IPS DF 6.9 (cell line): ENCODE measurements around the gene CD200.
"Not testable (repeated sequence)": the region's sequence is repeated elsewhere in the genome, so short reads cannot be mapped to it uniquely, and the experiment has no call there.

ENCODE experiments used
- DNase-seq: peaks from one replicate; pipeline ENCODE4 v3.0.0-alpha.2; 2013; ENCODE audit warnings: low read depth, low spot score
- H3K27ac ChIP-seq: one replicate; pipeline ENCODE4 v1.5.1; 2013; ENCODE audit warnings: low read length, control low read depth
- H3K27me3 ChIP-seq: 2 replicates; pipeline ENCODE4 v1.6.1; 2013; ENCODE audit warnings: mild to moderate bottlenecking, low read length; ENCODE audit not compliant: control insufficient read depth, insufficient read depth
- H3K36me3 ChIP-seq: 2 replicates; pipeline ENCODE4 v1.6.1; 2013; ENCODE audit warnings: low read length; ENCODE audit not compliant: control insufficient read depth, insufficient read depth
- H3K4me1 ChIP-seq: 2 replicates; pipeline ENCODE4 v1.6.1; 2013; ENCODE audit warnings: low read length; ENCODE audit not compliant: control insufficient read depth, insufficient read depth
- H3K4me3 ChIP-seq: 2 replicates; pipeline ENCODE4 v1.5.1; 2013; ENCODE audit warnings: mild to moderate bottlenecking, low read length
- H3K9me3 ChIP-seq: 2 replicates; pipeline ENCODE4 v1.6.1; 2013; ENCODE audit warnings: low read length, inconsistent platforms; ENCODE audit not compliant: control insufficient read depth, insufficient read depth
- WGBS: extraction: QIAGEN DNeasy Blood & Tissue Kit; methylation state at CpG from one replicate; pipeline ENCODE4 v1.1.7; 2013; ENCODE audit warnings: mixed read lengths, missing lambda C conversion rate; ENCODE audit not compliant: insufficient read length, insufficient coverage; 5-methylcytosine and 5-hydroxymethylcytosine counted together

The CD200 gene

GRCh38 chr3:112399554-112399953 is 66.6 kb downstream of the CD200 start:
- WGBS, result no CpG with 5 or more reads among the region's 6 CpGs
- H3K36me3 ChIP-seq, H3K4me3 ChIP-seq, H3K4me1 ChIP-seq, H3K27me3 ChIP-seq, H3K27ac ChIP-seq, H3K9me3 ChIP-seq, DNase-seq: not testable (repeated sequence)

DNA sequence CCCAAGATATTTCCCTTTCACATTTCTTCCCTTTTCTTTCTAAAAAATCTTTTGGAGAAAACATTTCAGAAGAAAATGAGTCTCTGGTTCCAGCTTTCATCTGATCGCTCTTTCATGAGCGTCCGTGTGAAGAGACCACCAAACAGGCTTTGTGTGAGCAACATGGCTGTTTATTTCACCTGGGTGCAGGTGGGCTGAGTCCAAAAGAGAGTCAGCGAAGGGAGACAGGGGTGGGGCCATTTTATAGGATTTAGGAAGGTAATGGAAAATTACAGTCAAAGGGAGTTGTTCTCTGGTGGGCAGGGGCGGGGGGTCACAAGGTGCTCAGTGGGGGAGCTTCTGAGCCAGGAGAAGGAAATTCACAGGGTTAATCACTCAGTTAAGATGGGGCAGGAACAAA is 67.4 kb downstream of the CD200 start:
- not testable (repeated sequence) for H3K27me3 ChIP-seq

DNA sequence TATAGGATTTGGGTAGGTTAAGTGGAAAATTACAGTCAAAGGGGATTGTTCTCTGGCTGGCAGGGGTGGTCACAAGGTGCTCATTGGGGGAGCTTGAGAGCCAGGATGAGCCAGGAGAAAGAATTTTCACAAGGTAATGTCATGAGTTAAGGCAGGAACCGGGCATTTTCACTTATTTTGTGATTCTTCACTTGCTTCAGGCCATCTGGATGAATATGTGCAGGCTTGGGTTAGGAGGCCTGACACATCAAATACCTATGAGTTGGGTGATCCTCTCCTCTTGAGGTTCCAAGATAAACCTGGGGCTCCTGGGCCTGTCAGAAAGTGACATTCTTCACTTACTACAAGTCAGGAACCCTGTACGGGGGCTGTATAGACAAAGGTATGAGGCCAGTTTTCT is 68.7 kb downstream of the CD200 start:
- WGBS, result no CpG with 5 or more reads among the region's 2 CpGs
- no peaks in the 10 kb centered on the region for H3K27me3 ChIP-seq
- H3K27ac ChIP-seq, result no peak overlapping the region
- H3K4me3 ChIP-seq, result no peak overlapping the region
- no peaks in the 10 kb centered on the region for H3K9me3 ChIP-seq
- no peaks in the 10 kb centered on the region for H3K36me3 ChIP-seq
- no peak for DNase-seq
- H3K4me1 ChIP-seq, result peaks cover 6% of the 10 kb centered on the region

More for the DNA sequence above, 67.4 kb downstream of the CD200 start:
- H3K4me3 ChIP-seq, H3K4me1 ChIP-seq, H3K27ac ChIP-seq, DNase-seq, H3K36me3 ChIP-seq, H3K9me3 ChIP-seq: not testable (repeated sequence)
- no CpG with 5 or more reads among the region's 5 CpGs for WGBS

- no peak overlapping the region for H3K27ac ChIP-seq
- no peak for DNase-seq
- H3K36me3 ChIP-seq, result no peaks in the 10 kb centered on the region
- H3K4me1 ChIP-seq, result peaks cover 6% of the 10 kb centered on the region
- H3K4me3 ChIP-seq, result no peak overlapping the region
- no peaks in the 10 kb centered on the region for H3K27me3 ChIP-seq
- H3K9me3 ChIP-seq, result no peaks in the 10 kb centered on the region
- no CpG with 5 or more reads among the region's 2 CpGs for WGBS
Observed at GRCh38 chr3:112403103-112403502, 70.1 kb downstream of the CD200 start.

GRCh38 chr3:112404924-112405549 is 72.1 kb downstream of the CD200 start:
- H3K9me3 ChIP-seq, H3K4me1 ChIP-seq, H3K27ac ChIP-seq, H3K4me3 ChIP-seq, DNase-seq, H3K27me3 ChIP-seq, H3K36me3 ChIP-seq: not testable (repeated sequence)
- WGBS, result no CpG with 5 or more reads among the region's 5 CpGs

GRCh38 chr3:112405845-112406244 is 72.9 kb downstream of the CD200 start:
- DNase-seq, result no peak
- Histone ChIP-seq H3K27ac (no peak overlapping the region), H3K36me3 (no peaks in the 10 kb centered on the region), H3K9me3 (no peaks in the 10 kb centered on the region), H3K27me3 (no peaks in the 10 kb centered on the region), H3K4me3 (no peak overlapping the region), H3K4me1 (peaks cover 2% of the 10 kb centered on the region)
- WGBS, result no CpG with 5 or more reads among the region's 4 CpGs

DNA sequence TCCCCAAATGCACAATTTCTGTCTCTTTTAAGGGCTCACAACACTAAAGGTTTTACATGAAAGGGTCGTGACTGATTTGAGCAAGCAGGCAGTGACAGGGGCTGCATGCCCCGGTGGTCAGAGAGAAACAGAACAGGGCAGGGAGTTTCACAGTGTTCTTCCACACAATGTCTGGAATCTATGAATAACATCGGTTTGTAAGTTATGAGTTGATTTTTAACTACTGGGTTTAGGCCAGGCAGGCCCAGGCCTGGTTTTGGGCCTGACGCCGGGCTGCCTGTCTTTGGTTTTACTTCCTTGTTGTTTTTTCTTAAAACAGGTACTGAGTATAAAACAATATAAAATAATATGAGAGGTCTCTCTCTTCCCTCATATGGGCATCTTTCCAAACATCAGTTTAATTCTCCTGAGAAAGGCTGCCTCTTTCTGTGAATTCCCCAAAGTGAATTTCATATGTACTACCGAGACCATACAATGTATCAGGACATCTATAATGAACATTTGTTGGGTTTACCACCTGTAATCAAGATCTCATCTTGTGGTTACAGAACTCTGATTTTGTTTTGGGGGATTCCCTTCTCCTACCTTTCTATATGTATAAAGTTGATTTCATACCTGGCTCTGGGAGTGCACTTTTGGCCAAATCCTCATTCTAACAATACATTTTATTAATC is 74.4 kb downstream of the CD200 start:
- no CpG with 5 or more reads among the region's 6 CpGs for WGBS
- Histone ChIP-seq H3K4me1 (peaks cover 2% of the 10 kb centered on the region), H3K9me3 (no peaks in the 10 kb centered on the region), H3K4me3 (no peak overlapping the region), H3K36me3 (no peaks in the 10 kb centered on the region), H3K27me3 (no peaks in the 10 kb centered on the region), H3K27ac (no peak overlapping the region)
- no peak for DNase-seq

GRCh38 chr3:112407888-112408702 is 75.1 kb downstream of the CD200 start:
- no peaks in the 10 kb centered on the region for H3K36me3 ChIP-seq
- DNase-seq, result no peak
- no peaks in the 10 kb centered on the region for H3K9me3 ChIP-seq
- WGBS, result 100% methylated on average over 1 of the region's 2 CpGs
- no peaks in the 10 kb centered on the region for H3K27me3 ChIP-seq
- H3K4me3 ChIP-seq, result no peak overlapping the region
- H3K4me1 ChIP-seq, result peaks cover 2% of the 10 kb centered on the region
- H3K27ac ChIP-seq, result no peak overlapping the region

GRCh38 chr3:112409041-112409440 is 76.1 kb downstream of the CD200 start:
- Histone ChIP-seq H3K4me3 (no peak overlapping the region), H3K27ac (no peak overlapping the region), H3K27me3 (no peaks in the 10 kb centered on the region), H3K9me3 (no peaks in the 10 kb centered on the region), H3K4me1 (peaks cover 2% of the 10 kb centered on the region), H3K36me3 (no peaks in the 10 kb centered on the region)
- no CpG with 5 or more reads among the region's 4 CpGs for WGBS
- DNase-seq, result no peak

- Histone ChIP-seq H3K27me3 (no peaks in the 10 kb centered on the region), H3K4me3 (no peak overlapping the region), H3K27ac (no peak overlapping the region), H3K9me3 (no peaks in the 10 kb centered on the region), H3K4me1 (no peaks in the 10 kb centered on the region), H3K36me3 (no peaks in the 10 kb centered on the region)
- DNase-seq, result no peak
- WGBS, result no CpG with 5 or more reads among the region's 3 CpGs
Observed at GRCh38 chr3:112411425-112411824, 78.5 kb downstream of the CD200 start.
